PFSK-1 (cell line): ENCODE results near the gene TTF1.

Experiments used
- POLR2AphosphoS5 ChIP-seq: IDR thresholded peaks from 2 replicates; pipeline ENCODE4 v1.6.1; 2012; ENCODE audit warnings: low read depth, mild to moderate bottlenecking, control low read depth, low read length, moderate library complexity
- SIN3A ChIP-seq: IDR thresholded peaks from 2 replicates; pipeline ENCODE4 v1.6.1; 2012; ENCODE audit warnings: mild to moderate bottlenecking, low read length, moderate library complexity, borderline replicate concordance; ENCODE audit not compliant: insufficient read depth
- TAF1 ChIP-seq: IDR thresholded peaks from 2 replicates; pipeline ENCODE4 v1.6.1; 2012; ENCODE audit warnings: low read length, control low read depth, borderline replicate concordance; ENCODE audit not compliant: insufficient read depth
- TF ChIP-seq, protein P1 (sequence below), 2 experiments: IDR thresholded peaks; 2 replicates each; pipeline versions ENCODE4 v1.6.1 to v1.8.0; 2011 to 2012; ENCODE audit warnings: low read depth in 2 of 2, low read length in 2 of 2, control low read depth in 1 of 2, inconsistent platforms in 1 of 2, mild to moderate bottlenecking in 1 of 2, moderate library complexity in 1 of 2; ENCODE audit not compliant: insufficient read depth in 1 of 2

DNA sequence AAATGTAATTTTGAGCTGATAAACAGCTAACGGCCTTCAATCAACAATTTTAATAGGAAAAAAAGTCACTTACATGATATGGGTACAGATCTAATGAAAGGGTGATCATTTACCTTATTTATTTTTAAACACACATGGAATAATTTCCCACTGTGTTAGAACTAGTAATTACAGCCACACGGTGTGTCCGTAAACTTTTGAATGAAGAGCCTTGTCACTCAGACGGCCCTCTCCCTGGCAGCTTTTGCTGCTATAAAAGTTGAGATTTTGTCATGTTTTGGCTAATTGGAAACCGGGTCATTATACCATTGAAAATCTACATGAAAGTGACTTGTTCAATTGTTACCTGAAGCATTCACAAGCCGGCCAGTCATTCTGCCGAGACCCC, 19.0 kb upstream of the TTF1 start:
- TF ChIP-seq SIN3A (no peak), POLR2AphosphoS5 (no peak), TAF1 (no peak)
- TF ChIP-seq, protein P1, sequence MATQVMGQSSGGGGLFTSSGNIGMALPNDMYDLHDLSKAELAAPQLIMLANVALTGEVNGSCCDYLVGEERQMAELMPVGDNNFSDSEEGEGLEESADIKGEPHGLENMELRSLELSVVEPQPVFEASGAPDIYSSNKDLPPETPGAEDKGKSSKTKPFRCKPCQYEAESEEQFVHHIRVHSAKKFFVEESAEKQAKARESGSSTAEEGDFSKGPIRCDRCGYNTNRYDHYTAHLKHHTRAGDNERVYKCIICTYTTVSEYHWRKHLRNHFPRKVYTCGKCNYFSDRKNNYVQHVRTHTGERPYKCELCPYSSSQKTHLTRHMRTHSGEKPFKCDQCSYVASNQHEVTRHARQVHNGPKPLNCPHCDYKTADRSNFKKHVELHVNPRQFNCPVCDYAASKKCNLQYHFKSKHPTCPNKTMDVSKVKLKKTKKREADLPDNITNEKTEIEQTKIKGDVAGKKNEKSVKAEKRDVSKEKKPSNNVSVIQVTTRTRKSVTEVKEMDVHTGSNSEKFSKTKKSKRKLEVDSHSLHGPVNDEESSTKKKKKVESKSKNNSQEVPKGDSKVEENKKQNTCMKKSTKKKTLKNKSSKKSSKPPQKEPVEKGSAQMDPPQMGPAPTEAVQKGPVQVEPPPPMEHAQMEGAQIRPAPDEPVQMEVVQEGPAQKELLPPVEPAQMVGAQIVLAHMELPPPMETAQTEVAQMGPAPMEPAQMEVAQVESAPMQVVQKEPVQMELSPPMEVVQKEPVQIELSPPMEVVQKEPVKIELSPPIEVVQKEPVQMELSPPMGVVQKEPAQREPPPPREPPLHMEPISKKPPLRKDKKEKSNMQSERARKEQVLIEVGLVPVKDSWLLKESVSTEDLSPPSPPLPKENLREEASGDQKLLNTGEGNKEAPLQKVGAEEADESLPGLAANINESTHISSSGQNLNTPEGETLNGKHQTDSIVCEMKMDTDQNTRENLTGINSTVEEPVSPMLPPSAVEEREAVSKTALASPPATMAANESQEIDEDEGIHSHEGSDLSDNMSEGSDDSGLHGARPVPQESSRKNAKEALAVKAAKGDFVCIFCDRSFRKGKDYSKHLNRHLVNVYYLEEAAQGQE (IDR thresholded peaks at IDR 0.05; ENCODE audit: insufficient read depth in 1 of 2, low read depth in 2 of 2, low read length in 2 of 2) = no peak
